LNCaP clone FGC (cell line): Measurements from ENCODE around the gene CLSTN2.

Source experiments
- DNase-seq: peaks from one replicate; pipeline ENCODE4 v3.0.0-alpha.2; 2011; ENCODE audit warnings: low read depth
- H3K4me3 ChIP-seq: 2 replicates; pipeline ENCODE4 v1.5.1; 2011; ENCODE audit warnings: mild to moderate bottlenecking, low read depth, low read length, control low read depth
- CTCF ChIP-seq: IDR thresholded peaks from 2 replicates; pipeline ENCODE4 v1.5.1; 2012; ENCODE audit warnings: mild to moderate bottlenecking; ENCODE audit not compliant: control insufficient read depth, insufficient read depth; ENCODE audit errors: extremely low read depth

The CLSTN2 gene

GRCh38 chr3:139994891-139995290, 59.9 kb downstream of the CLSTN2 start:
- H3K4me3 ChIP-seq = no peak overlapping the region
- DNase-seq = no peak
- no peak for TF ChIP-seq CTCF

GRCh38 chr3:140004271-140004670, 69.3 kb downstream of the CLSTN2 start:
- no peak for DNase-seq
- no peak for TF ChIP-seq CTCF
- H3K4me3 ChIP-seq = no peak overlapping the region

GRCh38 chr3:140006331-140006730, 71.3 kb downstream of the CLSTN2 start:
- TF ChIP-seq CTCF = no peak
- no peak for DNase-seq
- no peak overlapping the region for H3K4me3 ChIP-seq

- DNase-seq = no peak
- no peak overlapping the region for H3K4me3 ChIP-seq
- TF ChIP-seq CTCF = no peak
Measured at GRCh38 chr3:140007081-140007480, 72.1 kb downstream of the CLSTN2 start.

- no peak for DNase-seq
- TF ChIP-seq CTCF = no peak
- H3K4me3 ChIP-seq = no peak overlapping the region
Measured at GRCh38 chr3:140007911-140008869, 73.2 kb downstream of the CLSTN2 start.

GRCh38 chr3:140010391-140010790, 75.4 kb downstream of the CLSTN2 start:
- no peak for DNase-seq
- H3K4me3 ChIP-seq = no peak overlapping the region
- no peak for TF ChIP-seq CTCF

- DNase-seq = no peak
- TF ChIP-seq CTCF = no peak
Measured at GRCh38 chr3:140011086-140011485, 76.1 kb downstream of the CLSTN2 start.

More at GRCh38 chr3:140011086-140011485, 76.1 kb downstream of the CLSTN2 start:
- no peak overlapping the region for H3K4me3 ChIP-seq
